Gastrocnemius medialis (tissue), 4 donors: ENCODE data around the gene OTUD1. TPM values are rescaled to one million over a fixed set of nuclear protein-coding genes. Genes with fewer than 3 reads are reported as not detected.

Source experiments
- ATAC-seq, 2 donors: fragments of 150-250 bp; one replicate each; pipeline ENCODE4 v1.9.1; 2016
- DNase-seq, 2 donors: peaks; one replicate each; pipeline ENCODE4 v3.0.0-alpha.2; 2019
- H3K27ac ChIP-seq, 4 donors: fragments of 200-600 bp; sonication (generic); 1 replicate in 1 of 4; 2 replicates in 3 of 4; pipeline ENCODE4 v1.5.1; 2016 to 2018; ENCODE audit warnings: mild to moderate bottlenecking in 2 of 4, moderate library complexity in 1 of 4
- H3K27me3 ChIP-seq, 3 donors: fragments of 200-600 bp; sonication (generic) in 2 of 3; 1 replicate in 1 of 3; 2 replicates in 2 of 3; pipeline versions ENCODE4 v1.5.1 to v1.6.0; 2016 to 2019; ENCODE audit warnings: mild to moderate bottlenecking in 1 of 3, moderate library complexity in 1 of 3
- H3K36me3 ChIP-seq, 2 donors: fragments of 200-600 bp; sonication (generic) in 1 of 2; one replicate each; pipeline ENCODE4 v1.5.1; 2017 to 2018
- H3K4me1 ChIP-seq, 2 donors: fragments of 200-600 bp; sonication (generic) in 1 of 2; one replicate each; pipeline ENCODE4 v1.5.1; 2016 to 2017; ENCODE audit warnings: mild to moderate bottlenecking in 2 of 2
- H3K4me3 ChIP-seq, 4 donors: fragments of 200-600 bp; sonication (generic) in 3 of 4; 1 replicate in 1 of 4; 2 replicates in 3 of 4; pipeline ENCODE4 v1.5.1; 2016 to 2019; ENCODE audit warnings: mild to moderate bottlenecking in 2 of 4
- H3K9me3 ChIP-seq, 3 donors: fragments of 200-600 bp; sonication (generic) in 2 of 3; 1 replicate in 1 of 3; 2 replicates in 2 of 3; pipeline ENCODE4 v1.5.1; 2016 to 2019
- POLR2A ChIP-seq, 2 donors: fragments of 450-650 bp; IDR thresholded peaks; one replicate each; pipeline ENCODE4 v1.6.1; 2017; ENCODE audit warnings: antibody characterized with exemption in 2 of 2, mild to moderate bottlenecking in 2 of 2, moderate library complexity in 2 of 2
- in situ Hi-C, 4 donors: fragments of 200-750 bp; cut with MboI; loops; one replicate each; pipeline versions ENCODE4 v1.15.0 to v1.8.0; 2017; ENCODE audit warnings: low sequenced_read_pairs in 4 of 4
- intact Hi-C: fragments of 100-400 bp; cut with DNase I; formaldehyde crosslinking; loops from one replicate; pipeline ENCODE4 v1.15.1; 2023; ENCODE audit warnings: low total_unique reads
- total RNA-seq, 4 donors: library from RNA; depleted of rRNA; stranded (reverse); fragments of >200 nt; gene quantifications; one replicate each; pipeline versions ENCODE4 v1.1.0 to v1.2.3, GENCODE V29; 2016
- TF ChIP-seq, protein P1 (sequence below), 5 experiments: fragments of 450-650 bp in 3 of 5; fragments of 200-600 bp in 2 of 5; sonication (generic) in 2 of 5; IDR thresholded peaks in 4 of 5; conservative IDR thresholded peaks in 1 of 5; 1 replicate in 4 of 5; 2 replicates in 1 of 5; pipeline ENCODE4 v1.5.1; 2016 to 2019; ENCODE audit warnings: antibody characterized with exemption in 5 of 5, mild to moderate bottlenecking in 3 of 5, moderate library complexity in 3 of 5

Gene OTUD1
- total RNA-seq, 4 donors from 2014 or later = 5.3 to 16.9 (median 7.7) TPM

- in situ Hi-C loops = loop anchor here in 1 of 4 donors (25.0 kb wide), 1 partner anchor 1126 kb away; the partner anchor contains the start of genes BMI1 and COMMD3
- ATAC-seq = no peak
- Histone ChIP-seq H3K27me3 (no peaks in the 10 kb centered on the region), H3K9me3 (no peaks in the 10 kb centered on the region), H3K4me3 (peak overlapping the region; percentile 49 to 66 (median 56)), H3K36me3 (peaks cover 0 to 3% of the 10 kb centered on the region in 2 donors), H3K4me1 (peaks cover 13 to 20% of the 10 kb centered on the region in 2 donors), H3K27ac (peak overlapping the region; percentile 91 to 95 (median 92))
- no peak for DNase-seq
- intact Hi-C loops = loop anchor here (1.0 to 10.0 kb wide), 3 partner anchors 26 to 1113 kb away; partner anchors contain the start of gene BMI1
- TF ChIP-seq POLR2A (IDR thresholded peaks at IDR 0.05) = no peak
- TF ChIP-seq, protein P1, sequence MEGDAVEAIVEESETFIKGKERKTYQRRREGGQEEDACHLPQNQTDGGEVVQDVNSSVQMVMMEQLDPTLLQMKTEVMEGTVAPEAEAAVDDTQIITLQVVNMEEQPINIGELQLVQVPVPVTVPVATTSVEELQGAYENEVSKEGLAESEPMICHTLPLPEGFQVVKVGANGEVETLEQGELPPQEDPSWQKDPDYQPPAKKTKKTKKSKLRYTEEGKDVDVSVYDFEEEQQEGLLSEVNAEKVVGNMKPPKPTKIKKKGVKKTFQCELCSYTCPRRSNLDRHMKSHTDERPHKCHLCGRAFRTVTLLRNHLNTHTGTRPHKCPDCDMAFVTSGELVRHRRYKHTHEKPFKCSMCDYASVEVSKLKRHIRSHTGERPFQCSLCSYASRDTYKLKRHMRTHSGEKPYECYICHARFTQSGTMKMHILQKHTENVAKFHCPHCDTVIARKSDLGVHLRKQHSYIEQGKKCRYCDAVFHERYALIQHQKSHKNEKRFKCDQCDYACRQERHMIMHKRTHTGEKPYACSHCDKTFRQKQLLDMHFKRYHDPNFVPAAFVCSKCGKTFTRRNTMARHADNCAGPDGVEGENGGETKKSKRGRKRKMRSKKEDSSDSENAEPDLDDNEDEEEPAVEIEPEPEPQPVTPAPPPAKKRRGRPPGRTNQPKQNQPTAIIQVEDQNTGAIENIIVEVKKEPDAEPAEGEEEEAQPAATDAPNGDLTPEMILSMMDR (IDR thresholded peaks at IDR 0.05 in 4 of 5, conservative IDR thresholded peaks at IDR 0.05 in 1 of 5) = no peak
Measured at GRCh38 chr10:23437963-23438546, 820 bp upstream of the OTUD1 start.

DNA sequence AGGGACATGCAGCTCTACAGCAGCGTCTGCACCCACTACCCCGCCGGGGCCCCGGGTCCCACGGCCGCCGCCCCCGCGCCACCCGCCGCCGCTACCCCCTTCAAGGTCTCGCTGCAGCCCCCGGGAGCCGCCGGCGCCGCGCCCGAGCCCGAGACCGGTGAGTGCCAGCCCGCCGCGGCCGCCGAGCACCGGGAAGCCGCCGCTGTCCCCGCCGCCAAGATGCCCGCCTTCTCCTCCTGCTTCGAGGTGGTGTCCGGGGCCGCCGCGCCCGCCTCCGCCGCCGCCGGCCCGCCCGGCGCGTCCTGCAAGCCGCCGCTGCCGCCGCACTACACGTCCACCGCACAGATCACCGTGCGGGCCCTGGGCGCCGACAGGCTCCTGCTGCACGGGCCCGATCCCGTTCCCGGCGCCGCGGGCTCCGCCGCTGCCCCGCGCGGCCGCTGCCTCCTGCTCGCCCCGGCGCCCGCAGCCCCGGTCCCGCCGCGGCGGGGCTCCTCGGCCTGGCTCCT, 631 bp downstream of the OTUD1 start:
- DNase-seq (no peak), ATAC-seq (peak; percentile 21 to 31)
- H3K9me3 ChIP-seq = no peaks in the 10 kb centered on the region
- H3K36me3 ChIP-seq = peaks cover 0 to 18% of the 10 kb centered on the region in 2 donors
- H3K4me3 ChIP-seq = peak overlapping the region; percentile 63 to 81 (median 72)
- TF ChIP-seq, protein P1 (IDR thresholded peaks at IDR 0.05 in 4 of 5, conservative IDR thresholded peaks at IDR 0.05 in 1 of 5) = peak in 1 of 5 experiments; percentile 6
- TF ChIP-seq POLR2A (IDR thresholded peaks at IDR 0.05) = peak; percentile 95 to 99
- intact Hi-C loops = loop anchor here (1.0 to 10.0 kb wide), 2 partner anchors 40 to 1115 kb away; partner anchors contain the start of gene BMI1
- H3K27ac ChIP-seq = peak overlapping the region; percentile 91 to 95 (median 92)
- in situ Hi-C loops = loop anchor here in 1 of 4 donors (25.0 kb wide), 1 partner anchor 1127 kb away; the partner anchor contains the start of genes BMI1 and COMMD3
- no peaks in the 10 kb centered on the region for H3K27me3 ChIP-seq
- H3K4me1 ChIP-seq = peaks cover 23 to 26% of the 10 kb centered on the region in 2 donors

GRCh38 chr10:23439961-23440889, 1.4 kb downstream of the OTUD1 start:
- DNase-seq = peak in 1 of 2 donors; percentile 25

GRCh38 chr10:23441251-23441650, 2.4 kb downstream of the OTUD1 start:
- DNase-seq (no peak), ATAC-seq (no peak)
- Histone ChIP-seq H3K36me3 (peaks cover 0 to 19% of the 10 kb centered on the region in 2 donors), H3K9me3 (no peaks in the 10 kb centered on the region), H3K27ac (peak overlapping the region; percentile 91 to 95 (median 92)), H3K4me3 (peak overlapping the region; percentile 63 to 81 (median 72)), H3K27me3 (no peaks in the 10 kb centered on the region), H3K4me1 (peaks cover 29 to 30% of the 10 kb centered on the region in 2 donors)
- TF ChIP-seq, protein P1 (IDR thresholded peaks at IDR 0.05 in 4 of 5, conservative IDR thresholded peaks at IDR 0.05 in 1 of 5) = no peak
- no peak for TF ChIP-seq POLR2A (IDR thresholded peaks at IDR 0.05)
- intact Hi-C loops = no loop called here
- in situ Hi-C loops = loop anchor here in 1 of 4 donors (25.0 kb wide), 1 partner anchor 1129 kb away; the partner anchor contains the start of genes BMI1 and COMMD3

More at GRCh38 chr10:23439961-23440889, 1.4 kb downstream of the OTUD1 start:
- Histone ChIP-seq H3K36me3 (peaks cover 0 to 19% of the 10 kb centered on the region in 2 donors), H3K27me3 (no peaks in the 10 kb centered on the region), H3K4me3 (peak overlapping the region; percentile 63 to 81 (median 72)), H3K9me3 (no peaks in the 10 kb centered on the region), H3K27ac (peak overlapping the region; percentile 91 to 95 (median 92)), H3K4me1 (peaks cover 26 to 29% of the 10 kb centered on the region in 2 donors)
- peak; percentile 5 to 17 for ATAC-seq
- intact Hi-C loops = loop anchor here (1.0 to 10.0 kb wide), 2 partner anchors 41 to 1115 kb away; partner anchors contain the start of gene BMI1
- in situ Hi-C loops = loop anchor here in 1 of 4 donors (25.0 kb wide), 1 partner anchor 1128 kb away; the partner anchor contains the start of genes BMI1 and COMMD3
- TF ChIP-seq POLR2A (IDR thresholded peaks at IDR 0.05) = peak in 1 of 2 donors; percentile 34
- TF ChIP-seq, protein P1 (IDR thresholded peaks at IDR 0.05 in 4 of 5, conservative IDR thresholded peaks at IDR 0.05 in 1 of 5) = no peak
